Measurements from ENCODE around the gene SYNRG. TPM values are rescaled to one million over a fixed set of nuclear protein-coding genes. Genes with fewer than 3 reads are reported as not detected.

The SYNRG gene
- total and polyA plus RNA-seq, 2 of the 13 experiments (the other 11 are each of a cell fraction or from before 2014, with no cell fraction given) = 7.3 to 8.7 TPM

- TF ChIP-seq ZHX1 (CRISPR knock-in tag; IDR thresholded peaks at IDR 0.05; ENCODE audit: low read depth) (peak; percentile 24; the same call in 1 of the 2 replicates), SMC3 (IDR thresholded peaks at IDR 0.05; ENCODE audit: low read length) (peak; percentile 8; the same call in 1 of the 2 replicates), ZGPAT (CRISPR knock-in tag; IDR thresholded peaks at IDR 0.05) (0 out of 2 replicates have a peak, but pooled peaks have one; percentile 22), ZNF136 (CRISPR knock-in tag; IDR thresholded peaks at IDR 0.05; ENCODE audit: low read depth) (0 out of 2 replicates have a peak, but pooled peaks have one; percentile 12), ZSCAN12 (CRISPR knock-in tag; IDR thresholded peaks at IDR 0.05) (no peak), BCL6 (CRISPR knock-in tag; IDR thresholded peaks at IDR 0.05) (0 out of 2 replicates have a peak, but pooled peaks have one; percentile 36), ZNF430 (CRISPR knock-in tag; IDR thresholded peaks at IDR 0.05) (no peak), ZMYM3 (CRISPR knock-in tag; IDR thresholded peaks at IDR 0.05) (peak; percentile 77; the same call in 1 of the 2 replicates), NR2F6 (IDR thresholded peaks at IDR 0.05) (peak; percentile 26; the same call in 1 of the 2 replicates), NR2F6 (CRISPR knock-in tag; IDR thresholded peaks at IDR 0.05) (no peak)
Measured at GRCh38 chr17:37494401-37494831, 114.8 kb downstream of the SYNRG start (continued).

Measured in HepG2 (cell line).